COLO829 (cell line): ENCODE results near the gene TMEM62.

Experiments
- DNase-seq: peaks from one replicate; pipeline ENCODE4 v3.0.0; 2012; ENCODE audit warnings: low spot score

TMEM62 gene

DNA sequence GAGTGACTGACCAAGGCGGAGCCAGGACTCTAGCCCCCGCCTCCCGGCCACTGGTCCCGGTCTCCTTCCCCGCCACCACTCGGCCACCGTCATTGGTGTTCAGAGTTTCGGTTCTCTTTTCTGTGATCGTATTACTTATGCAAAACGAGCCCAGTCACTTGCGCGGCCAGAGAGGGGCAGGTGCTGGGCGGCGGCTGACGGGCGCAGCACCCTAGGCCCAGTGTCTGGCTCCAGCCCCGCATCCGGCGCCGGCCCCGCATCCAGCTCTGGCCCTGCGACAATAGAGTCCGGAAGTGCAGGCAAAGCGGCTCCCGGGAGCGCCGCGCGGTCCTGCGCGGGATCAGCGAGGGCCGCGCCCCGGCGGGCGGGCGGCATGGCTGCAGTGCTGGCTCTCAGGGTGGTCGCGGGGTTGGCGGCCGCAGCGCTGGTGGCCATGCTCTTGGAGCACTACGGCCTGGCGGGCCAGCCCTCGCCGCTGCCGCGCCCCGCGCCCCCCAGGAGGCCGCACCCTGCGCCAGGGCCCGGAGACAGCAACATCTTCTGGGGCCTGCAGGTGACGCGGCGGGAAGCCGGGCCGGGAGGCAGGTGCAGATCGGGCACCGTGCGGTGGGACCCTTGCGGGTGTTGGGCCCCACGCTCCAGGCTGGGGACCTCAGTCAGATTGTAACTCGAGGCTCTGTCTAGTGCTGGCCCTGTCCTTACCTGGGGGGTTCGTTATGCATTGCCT, at the start of gene TMEM62:
TMEM62 (plus strand) TSS at position 157 of the 727 bp plus-strand sequence; CDS start at position 374, 217 bp downstream.
- DNase-seq = peak; percentile 15

DNA sequence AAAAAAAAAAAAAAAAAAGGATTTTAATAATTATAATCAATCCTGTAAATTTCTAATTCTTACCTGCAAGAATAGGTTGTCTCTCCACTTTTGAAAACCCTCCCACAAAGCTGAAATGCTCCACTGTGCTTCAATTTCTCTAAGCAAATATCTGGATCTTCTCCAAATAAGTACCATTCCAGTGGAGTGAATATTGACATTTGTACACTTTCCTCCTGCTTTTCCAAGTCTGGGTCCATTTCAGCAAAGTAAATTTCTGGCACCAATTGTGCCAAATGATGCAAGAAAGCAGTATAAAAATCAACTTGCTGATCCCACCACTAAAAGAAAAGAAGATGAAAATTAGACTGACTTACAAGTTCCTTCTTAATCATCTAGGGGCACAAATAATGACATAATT, 47.5 kb upstream of the TMEM62 start:
- no peak for DNase-seq

- DNase-seq = no peak
Measured at GRCh38 chr15:43086551-43086950, 46.8 kb upstream of the TMEM62 start.

- DNase-seq = no peak
Measured at GRCh38 chr15:43091859-43092258, 41.5 kb upstream of the TMEM62 start.

- no peak for DNase-seq
Measured at GRCh38 chr15:43093026-43093425, 40.4 kb upstream of the TMEM62 start.

GRCh38 chr15:43094416-43095030, 38.9 kb upstream of the TMEM62 start:
- no peak for DNase-seq

DNA sequence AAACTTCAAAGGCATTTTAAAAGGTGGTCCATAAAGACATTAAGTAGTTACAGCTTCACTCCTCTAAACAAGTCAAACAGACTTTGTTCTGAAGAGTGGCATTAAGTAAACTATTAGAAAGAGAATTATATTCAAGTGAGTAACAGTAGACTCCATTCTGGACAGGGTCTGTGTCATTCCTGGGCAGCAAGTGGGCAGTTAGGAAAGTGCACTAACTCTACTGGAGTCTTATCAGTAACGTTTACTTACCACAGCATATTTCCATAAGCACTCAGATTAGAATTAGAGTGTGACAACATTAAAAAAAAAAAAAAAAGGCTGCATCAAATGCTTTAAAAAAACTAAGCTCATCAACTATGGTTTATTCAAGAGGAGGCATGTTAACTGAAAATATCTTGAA, 38.1 kb upstream of the TMEM62 start:
- DNase-seq = no peak

- no peak for DNase-seq
Measured at GRCh38 chr15:43095708-43096347, 37.6 kb upstream of the TMEM62 start.

- no peak for DNase-seq
Measured at GRCh38 chr15:43096411-43096810, 37.0 kb upstream of the TMEM62 start.

- no peak for DNase-seq
Measured at GRCh38 chr15:43099105-43099845, 34.1 kb upstream of the TMEM62 start.

DNA sequence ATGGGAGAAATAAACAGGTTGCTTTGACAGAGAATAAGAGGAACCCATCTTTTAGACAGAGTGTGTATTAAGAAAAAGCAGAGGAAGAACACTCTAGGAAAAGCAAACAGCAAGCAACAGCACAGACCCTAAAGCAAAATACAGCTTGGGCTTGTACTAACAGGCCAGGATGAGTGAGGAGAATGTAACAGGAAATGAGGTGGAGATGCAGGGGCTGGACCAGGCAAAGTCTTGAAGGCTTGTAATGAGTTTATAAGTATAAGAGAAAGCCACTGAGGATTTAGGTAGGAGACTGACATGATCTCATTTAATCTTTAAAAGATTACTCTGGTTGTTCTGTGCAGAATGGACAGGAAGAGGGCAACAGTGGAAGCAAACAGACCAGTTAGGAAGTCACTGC, 32.4 kb upstream of the TMEM62 start:
- no peak for DNase-seq

- no peak for DNase-seq
Measured at GRCh38 chr15:43102187-43102586, 31.2 kb upstream of the TMEM62 start.

DNA sequence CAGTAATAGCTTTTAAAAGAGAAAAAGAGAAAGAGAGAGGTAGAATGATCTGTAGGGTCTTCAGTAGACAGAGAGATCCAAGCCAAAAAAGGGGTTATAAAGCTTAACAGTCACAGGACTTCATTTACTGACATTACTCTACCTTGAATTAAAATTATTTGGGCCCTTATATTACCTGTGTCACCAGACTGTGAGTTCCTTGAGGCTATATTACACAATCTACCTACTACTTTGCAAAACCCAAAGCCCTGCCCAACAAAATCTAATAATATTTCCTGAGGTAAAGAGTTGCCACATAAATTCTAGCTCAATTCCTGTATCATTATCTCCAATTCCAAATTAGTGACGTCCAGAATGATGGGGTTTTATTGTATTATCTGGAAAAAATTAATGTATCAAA, 29.5 kb upstream of the TMEM62 start:
- no peak for DNase-seq

DNA sequence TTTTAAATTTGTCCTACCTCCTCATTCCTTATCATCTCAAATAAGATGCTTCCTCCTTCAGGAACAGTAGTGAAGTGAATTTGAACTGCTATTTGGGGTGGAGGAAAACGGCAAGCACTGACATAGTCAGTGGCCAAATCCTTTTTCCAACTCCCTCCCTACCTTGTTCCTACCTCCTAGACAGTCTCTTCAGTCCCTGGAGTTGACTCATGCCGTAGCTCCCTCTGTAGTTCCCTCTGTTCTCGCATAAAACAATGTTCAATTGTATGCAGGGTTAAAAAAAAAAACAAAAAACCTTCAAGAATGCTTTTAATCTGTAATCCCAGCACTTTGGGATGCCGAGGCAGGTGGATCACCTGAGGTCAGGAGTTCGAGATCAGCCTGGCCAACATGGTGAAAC, 29.0 kb upstream of the TMEM62 start:
- DNase-seq = peak; percentile 38

GRCh38 chr15:43105077-43105736, 28.2 kb upstream of the TMEM62 start:
- no peak for DNase-seq

DNA sequence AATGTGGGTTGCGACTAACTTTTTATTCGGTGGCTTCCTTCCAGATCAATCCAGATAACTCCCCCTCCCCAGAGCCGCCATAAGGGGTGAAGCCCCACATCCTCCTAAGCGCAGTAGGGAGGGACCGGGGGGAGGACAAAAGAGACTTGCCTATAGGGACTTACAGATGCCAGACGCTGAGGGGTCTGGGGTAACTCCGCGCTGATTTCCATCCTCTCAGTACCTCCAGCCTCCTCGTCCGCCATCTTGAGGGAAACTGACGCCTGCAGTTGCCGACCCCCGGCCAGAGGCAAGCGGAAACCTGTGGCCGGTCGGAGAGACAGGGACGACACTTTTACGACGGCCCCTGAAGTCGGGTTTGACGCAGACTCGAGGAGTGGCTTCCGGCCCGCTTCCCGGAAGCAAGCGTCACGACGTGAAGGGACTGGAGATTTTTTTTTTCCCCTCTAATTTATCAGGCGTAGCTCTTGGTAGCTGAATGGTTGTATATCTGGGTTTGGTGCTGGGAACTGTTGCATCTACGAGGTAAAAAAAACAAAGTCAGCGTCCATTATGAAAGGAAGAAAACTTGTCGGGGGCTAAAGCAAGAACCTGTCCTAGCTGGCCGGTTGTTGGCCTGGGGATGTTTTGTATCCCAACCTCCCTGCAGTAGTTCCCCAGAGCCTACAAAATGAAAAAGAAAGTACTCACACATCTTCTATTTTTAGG, 27.5 kb upstream of the TMEM62 start, which contains the start of gene UBR1:
UBR1 (minus strand) TSS at position 261 of the 708 bp plus-strand sequence; CDS start at position 245, 16 bp downstream.
- DNase-seq = peak; percentile 76

DNA sequence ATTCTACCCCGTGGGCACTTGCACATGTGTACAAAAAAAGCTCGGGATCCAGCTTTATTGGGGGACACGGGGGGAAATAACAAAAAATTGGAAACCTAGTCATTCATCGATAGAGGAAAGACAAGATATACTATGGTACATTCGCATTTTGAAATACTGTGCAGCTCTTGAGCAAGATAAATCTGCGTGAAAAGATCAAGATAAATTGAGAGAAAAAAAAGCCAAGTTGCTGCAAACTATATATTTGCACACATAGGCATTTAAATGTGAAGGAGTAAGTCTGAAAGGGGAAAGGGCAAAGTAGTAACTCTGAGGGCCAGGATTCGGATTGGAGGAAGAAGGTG, 26.9 kb upstream of the TMEM62 start:
- DNase-seq = no peak

DNA sequence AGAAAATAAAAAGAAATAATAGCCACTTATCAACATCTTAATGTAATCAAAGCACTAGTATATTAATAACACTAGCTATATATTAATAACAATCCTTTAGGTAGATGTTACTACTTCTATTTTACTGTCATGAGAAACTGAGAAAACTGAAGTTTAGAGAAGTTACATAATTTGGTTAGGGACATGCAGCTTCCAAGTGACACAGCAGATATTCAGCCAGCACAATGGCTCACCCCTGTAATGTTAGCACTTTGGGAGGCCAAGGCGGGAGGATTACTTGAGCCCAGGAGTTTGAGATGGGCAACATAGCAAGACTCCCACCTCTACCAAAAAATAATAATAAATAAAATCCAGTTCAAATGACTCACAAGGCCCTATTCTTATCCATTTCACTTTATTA, 25.6 kb upstream of the TMEM62 start:
- no peak for DNase-seq

GRCh38 chr15:43111354-43111753, 22.0 kb upstream of the TMEM62 start:
- DNase-seq = no peak

DNA sequence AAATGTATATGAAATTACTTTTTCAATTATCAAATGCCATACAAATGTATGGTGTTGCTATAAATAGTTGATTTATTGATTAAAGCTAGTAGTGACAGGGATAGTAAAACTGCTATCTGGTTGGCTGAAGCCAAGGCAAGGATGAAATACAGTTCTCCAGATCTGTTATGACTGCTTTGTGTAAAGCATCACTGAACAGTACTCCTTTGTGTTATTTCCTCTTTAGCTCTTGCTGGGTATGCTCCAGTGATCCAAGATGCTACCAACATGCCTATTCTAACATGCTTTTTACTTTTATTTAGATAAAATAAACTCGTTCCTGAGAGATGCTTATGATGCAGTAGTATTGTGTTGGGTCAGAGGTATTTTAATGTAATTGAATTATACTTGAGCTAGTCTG, 15.1 kb upstream of the TMEM62 start:
- no peak for DNase-seq

DNA sequence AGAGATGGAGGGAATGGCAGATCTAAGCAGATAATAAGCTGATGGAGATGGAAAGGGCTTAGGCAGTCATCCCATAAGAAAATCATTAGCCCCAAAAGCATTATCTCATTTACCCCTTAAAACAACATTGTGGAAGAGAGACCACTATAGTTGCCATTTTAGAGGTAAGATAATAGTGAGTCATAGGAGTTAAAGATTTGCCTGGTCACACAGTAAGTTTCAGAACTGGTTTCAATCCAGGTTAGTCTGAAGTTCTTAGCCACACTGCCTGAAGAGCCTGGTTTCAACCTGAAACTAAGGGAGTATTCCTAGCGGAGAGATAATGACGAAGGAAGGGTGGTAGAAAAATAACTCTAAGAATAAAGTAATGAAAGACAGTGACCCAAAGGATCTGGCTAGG, 14.6 kb upstream of the TMEM62 start:
- DNase-seq = no peak
